ENCODE data around the gene TMF1.

DNA sequence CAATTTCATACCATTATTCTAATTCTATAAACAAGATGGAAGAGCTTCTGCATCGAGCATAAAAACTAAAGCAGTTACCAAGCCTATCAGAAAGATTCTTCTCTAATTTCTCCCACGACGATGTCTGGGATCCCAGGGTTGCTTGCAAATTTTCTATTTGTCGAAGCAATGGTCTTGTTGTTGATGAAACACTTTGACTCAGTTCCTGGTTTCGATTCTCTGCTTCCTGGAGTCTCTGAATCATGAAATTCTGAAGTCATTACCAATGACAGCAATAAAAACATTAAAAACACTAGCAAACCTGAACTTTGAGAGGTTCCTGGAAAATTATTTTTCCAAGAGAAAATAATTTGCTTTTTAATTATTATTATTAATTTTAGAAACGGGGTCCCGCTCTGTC, 18.7 kb downstream of the TMF1 start:
- TF ChIP-seq CTCF (IDR thresholded peaks at IDR 0.05) (no peak), POLR2AphosphoS5 (IDR thresholded peaks at IDR 0.05) (no peak), POLR2A (IDR thresholded peaks at IDR 0.05) (no peak), EP300 (IDR thresholded peaks at IDR 0.05; ENCODE audit: low read depth) (no peak)

Data from transverse colon (tissue), 4 donors.